DND-41 (cell line): Measurements from ENCODE around the gene NF1.
"Not testable (repeated sequence)": the region's sequence is repeated elsewhere in the genome, so short reads cannot be mapped to it uniquely, and the experiment has no call there.

ENCODE experiments used
- ATAC-seq: fragments of 200-7000 bp; cut with Tn5 transposase; 3 replicates; pipeline ENCODE4 v1.9.1; 2021; ENCODE audit warnings: low read depth; ENCODE audit not compliant: insufficient read depth
- DNase-seq: peaks from one replicate; pipeline ENCODE4 v3.0.0-alpha.2; 2020
- H2AFZ ChIP-seq: 2 replicates; pipeline ENCODE4 v1.6.0; 2012; ENCODE audit warnings: low read depth, low read length
- H3K27ac ChIP-seq: 2 replicates; pipeline ENCODE4 v1.5.1; 2012; ENCODE audit warnings: low read length, inconsistent platforms
- H3K27me3 ChIP-seq: fragments of 200-600 bp; sonication (generic); 2 replicates; pipeline ENCODE4 v1.6.0; 2012; ENCODE audit warnings: low read length, mild to moderate bottlenecking, inconsistent platforms; ENCODE audit not compliant: insufficient read depth, poor library complexity
- H3K36me3 ChIP-seq: 2 replicates; pipeline ENCODE4 v1.5.1; 2012; ENCODE audit warnings: low read length, inconsistent platforms; ENCODE audit not compliant: insufficient read depth
- H3K4me1 ChIP-seq: 2 replicates; pipeline ENCODE4 v1.5.1; 2012; ENCODE audit warnings: mild to moderate bottlenecking, low read length; ENCODE audit not compliant: insufficient read depth
- H3K4me2 ChIP-seq: 2 replicates; pipeline ENCODE4 v1.6.0; 2012; ENCODE audit warnings: mild to moderate bottlenecking, moderate library complexity, low read length, inconsistent platforms; ENCODE audit not compliant: insufficient read depth
- H3K4me3 ChIP-seq, 2 experiments: fragments of 200-600 bp in 1 of 2; shearing (Covaris generic) in 1 of 2; 2 replicates each; pipeline ENCODE4 v1.5.1; 2012 to 2016; ENCODE audit warnings: inconsistent platforms in 2 of 2, low read length in 2 of 2, mild to moderate bottlenecking in 2 of 2, low read depth in 1 of 2, moderate library complexity in 1 of 2
- H3K79me2 ChIP-seq: 2 replicates; pipeline ENCODE4 v1.6.0; 2012; ENCODE audit warnings: low read length, inconsistent platforms; ENCODE audit not compliant: insufficient read depth
- H3K9ac ChIP-seq: 2 replicates; pipeline ENCODE4 v1.6.0; 2012; ENCODE audit warnings: low read depth, mild to moderate bottlenecking, inconsistent platforms, low read length, moderate library complexity
- H3K9me3 ChIP-seq: 2 replicates; pipeline ENCODE4 v1.5.1; 2012; ENCODE audit warnings: low read length, moderate library complexity, mild to moderate bottlenecking, inconsistent platforms; ENCODE audit not compliant: insufficient read depth, severe bottlenecking
- H4K20me1 ChIP-seq: 2 replicates; pipeline ENCODE4 v1.6.0; 2012; ENCODE audit warnings: low read length; ENCODE audit not compliant: insufficient read depth
- CTCF ChIP-seq: IDR thresholded peaks from 2 replicates; pipeline ENCODE4 v1.5.1; 2012; ENCODE audit warnings: borderline replicate concordance, low read length, moderate library complexity, mild to moderate bottlenecking; ENCODE audit not compliant: poor library complexity, severe bottlenecking; ENCODE audit errors: extremely low read depth
- EZH2 ChIP-seq: IDR thresholded peaks from 3 replicates; pipeline ENCODE4 v1.6.1; 2012; ENCODE audit warnings: borderline replicate concordance, low read depth, mild to moderate bottlenecking, moderate library complexity, low read length, inconsistent platforms; ENCODE audit not compliant: severe bottlenecking

NF1 gene

GRCh38 chr17:31254654-31255053 lies 159.9 kb downstream of the NF1 start:
- no peak for DNase-seq
- Histone ChIP-seq H3K4me2 (no peak overlapping the region), H4K20me1 (no peaks in the 10 kb centered on the region), H3K79me2 (no peaks in the 10 kb centered on the region), H3K36me3 (peaks cover 25% of the 10 kb centered on the region; the same call in 1 of the 2 replicates), H2AFZ (no peak overlapping the region), H3K27ac (no peak overlapping the region), H3K4me3 (no peak overlapping the region), H3K27me3 (no peaks in the 10 kb centered on the region), H3K9me3 (no peaks in the 10 kb centered on the region), H3K4me1 (no peaks in the 10 kb centered on the region), H3K9ac (no peak overlapping the region)
- TF ChIP-seq CTCF (no peak), EZH2 (no peak)
- ATAC-seq, result no peak

GRCh38 chr17:31256936-31257335 lies 162.2 kb downstream of the NF1 start:
- no peak for TF ChIP-seq CTCF
- TF ChIP-seq EZH2, result no peak

GRCh38 chr17:31260151-31260550 lies 165.4 kb downstream of the NF1 start:
- TF ChIP-seq EZH2 (no peak), CTCF (no peak)
- no peak for ATAC-seq

More at GRCh38 chr17:31256936-31257335, 162.2 kb downstream of the NF1 start:
- Histone ChIP-seq H3K36me3 (peaks cover 26% of the 10 kb centered on the region; the same call in 1 of the 2 replicates), H3K27ac (no peak overlapping the region), H3K27me3 (no peaks in the 10 kb centered on the region), H4K20me1 (no peaks in the 10 kb centered on the region), H3K9me3 (no peaks in the 10 kb centered on the region), H3K4me1 (no peaks in the 10 kb centered on the region), H3K4me2 (no peak overlapping the region), H2AFZ (no peak overlapping the region), H3K79me2 (no peaks in the 10 kb centered on the region), H3K4me3 (no peak overlapping the region), H3K9ac (no peak overlapping the region)
- ATAC-seq (no peak), DNase-seq (no peak)

GRCh38 chr17:31261601-31262000 lies 166.8 kb downstream of the NF1 start:
- no peaks in the 10 kb centered on the region for H3K27me3 ChIP-seq
- ATAC-seq (no peak), DNase-seq (no peak)
- no peaks in the 10 kb centered on the region for H4K20me1 ChIP-seq
- H3K9ac ChIP-seq, result no peak overlapping the region
- no peak overlapping the region for H3K27ac ChIP-seq
- H3K36me3 ChIP-seq, result peaks cover 52% of the 10 kb centered on the region
- no peak for TF ChIP-seq CTCF
- no peak for TF ChIP-seq EZH2
- H2AFZ ChIP-seq, result no peak overlapping the region
- H3K4me1 ChIP-seq, result no peaks in the 10 kb centered on the region
- no peaks in the 10 kb centered on the region for H3K9me3 ChIP-seq
- H3K4me3 ChIP-seq, result no peak overlapping the region
- H3K79me2 ChIP-seq, result no peaks in the 10 kb centered on the region
- no peak overlapping the region for H3K4me2 ChIP-seq

More at GRCh38 chr17:31260151-31260550, 165.4 kb downstream of the NF1 start:
- no peak overlapping the region for H3K9ac ChIP-seq
- no peak overlapping the region for H3K4me2 ChIP-seq
- peaks cover 38% of the 10 kb centered on the region for H3K36me3 ChIP-seq
- H3K79me2 ChIP-seq, result no peaks in the 10 kb centered on the region
- no peak overlapping the region for H3K4me3 ChIP-seq
- no peaks in the 10 kb centered on the region for H3K27me3 ChIP-seq
- no peak overlapping the region for H3K27ac ChIP-seq
- no peak overlapping the region for H2AFZ ChIP-seq
- H3K4me1 ChIP-seq, result no peaks in the 10 kb centered on the region
- H4K20me1 ChIP-seq, result no peaks in the 10 kb centered on the region
- no peak for DNase-seq
- no peaks in the 10 kb centered on the region for H3K9me3 ChIP-seq

GRCh38 chr17:31262923-31263322 lies 168.1 kb downstream of the NF1 start:
- not testable (repeated sequence) for H3K9ac ChIP-seq, H3K4me2 ChIP-seq, H3K79me2 ChIP-seq, DNase-seq, H4K20me1 ChIP-seq, H3K4me1 ChIP-seq, H2AFZ ChIP-seq, ATAC-seq, H3K4me3 ChIP-seq, H3K9me3 ChIP-seq, H3K27me3 ChIP-seq, H3K27ac ChIP-seq
- peaks cover 60% of the 10 kb centered on the region for H3K36me3 ChIP-seq
